HL-60 (cell line): Measurements from ENCODE around the gene BBS9.

ENCODE experiments used
- DNase-seq, 2 experiments: peaks; one replicate each; pipeline ENCODE4 v3.0.0-alpha.2; 2010 to 2020; ENCODE audit warnings: low read depth in 1 of 2, low spot score in 1 of 2
- H3K27ac ChIP-seq: fragments of 250-450 bp; sonication (Bioruptor Pico); replicated peaks from 2 replicates; pipeline ENCODE4 v1.5.1; 2020; ENCODE audit warnings: mild to moderate bottlenecking, moderate library complexity
- H3K27me3 ChIP-seq: fragments of 250-450 bp; sonication (Bioruptor Pico); 2 replicates; pipeline ENCODE4 v1.5.1; 2021; ENCODE audit warnings: mild to moderate bottlenecking, moderate library complexity; ENCODE audit not compliant: insufficient read depth, poor library complexity, severe bottlenecking
- H3K4me3 ChIP-seq: replicated peaks from 2 replicates; pipeline ENCODE4 v1.5.1; 2011; ENCODE audit warnings: mild to moderate bottlenecking, control low read depth, low read length; ENCODE audit not compliant: insufficient read depth
- CTCF ChIP-seq: IDR thresholded peaks from one replicate; pipeline ENCODE4 v1.5.1; 2011; ENCODE audit warnings: low read length, control low read depth, inconsistent platforms; ENCODE audit not compliant: insufficient read depth
- GABPA ChIP-seq: IDR thresholded peaks from 2 replicates; pipeline ENCODE4 v1.6.1; 2012; ENCODE audit warnings: low read depth
- POLR2AphosphoS5 ChIP-seq: IDR thresholded peaks from 2 replicates; pipeline ENCODE4 v1.6.1; 2012; ENCODE audit warnings: low read depth
- REST ChIP-seq: IDR thresholded peaks from 2 replicates; pipeline ENCODE4 v1.6.1; 2012; ENCODE audit warnings: low read depth; ENCODE audit not compliant: insufficient replicate concordance
- SPI1 ChIP-seq: IDR thresholded peaks from 2 replicates; pipeline ENCODE4 v1.6.1; 2012; ENCODE audit warnings: low read depth, mild to moderate bottlenecking, borderline replicate concordance

Gene BBS9

GRCh38 chr7:33639552-33640197 lies 510.3 kb downstream of the BBS9 start:
- H3K27ac ChIP-seq = no peak overlapping the region
- DNase-seq = no peak
- H3K27me3 ChIP-seq = peaks cover 8% of the 10 kb centered on the region
- no peak overlapping the region for H3K4me3 ChIP-seq
- TF ChIP-seq CTCF (no peak), REST (no peak), POLR2AphosphoS5 (no peak), GABPA (no peak), SPI1 (no peak)

GRCh38 chr7:33640741-33641140 lies 511.4 kb downstream of the BBS9 start:
- no peak for DNase-seq
- TF ChIP-seq CTCF (no peak), GABPA (no peak), POLR2AphosphoS5 (no peak), REST (no peak), SPI1 (no peak)
- H3K4me3 ChIP-seq = no peak overlapping the region
- H3K27me3 ChIP-seq = peaks cover 8% of the 10 kb centered on the region
- H3K27ac ChIP-seq = no peak overlapping the region

DNA sequence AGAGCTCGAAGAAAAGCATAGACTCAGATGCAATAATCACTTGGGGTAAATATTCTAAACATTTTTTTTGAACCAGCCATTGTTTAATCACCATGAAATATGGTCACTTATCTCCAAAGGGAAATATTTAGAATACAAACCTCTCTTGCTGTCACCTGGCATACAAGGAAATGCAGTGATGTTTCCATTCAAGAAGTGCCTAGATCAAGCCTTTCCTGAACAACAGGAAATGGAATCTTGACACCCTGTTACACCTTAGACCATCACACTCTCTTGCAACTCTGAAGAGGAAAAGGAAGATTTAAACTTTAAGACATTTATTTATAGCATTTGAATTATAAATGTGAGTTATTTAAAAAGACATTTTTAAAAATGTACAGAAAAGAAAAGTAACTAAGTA lies 512.9 kb downstream of the BBS9 start:
- Histone ChIP-seq H3K27me3 (peaks cover 8% of the 10 kb centered on the region), H3K27ac (no peak overlapping the region), H3K4me3 (no peak overlapping the region)
- TF ChIP-seq POLR2AphosphoS5 (no peak), SPI1 (no peak), CTCF (no peak)
- no peak for DNase-seq

GRCh38 chr7:33643530-33643929 lies 514.2 kb downstream of the BBS9 start:
- no peak for DNase-seq
- Histone ChIP-seq H3K27ac (no peak overlapping the region), H3K4me3 (no peak overlapping the region), H3K27me3 (peaks cover 8% of the 10 kb centered on the region)
- no peak for TF ChIP-seq CTCF
- TF ChIP-seq REST = no peak
- TF ChIP-seq POLR2AphosphoS5 = no peak
- TF ChIP-seq GABPA = no peak
- TF ChIP-seq SPI1 = no peak
